Left lobe of liver (tissue), 2 donors: ENCODE data around the gene PIGBOS1. TPM values are rescaled to one million over a fixed set of nuclear protein-coding genes. Genes with fewer than 3 reads are reported as not detected.

Experiments
- ATAC-seq: fragments of 200-7000 bp; cut with Tn5 transposase; one replicate; pipeline ENCODE4 v1.9.1; 2020; ENCODE audit warnings: mild to moderate bottlenecking, moderate library complexity
- DNase-seq: peaks from one replicate; pipeline ENCODE4 v3.0.0-alpha.2; 2020; ENCODE audit warnings: low spot score
- total RNA-seq: library from RNA; stranded (reverse); gene quantifications from one replicate; pipeline ENCODE4 v1.2.1, GENCODE V29; 2021
- donor health status: DM: no; HTN: no; CAD: no; lungs with moderate emphysema.
- donor health status: DM: no; HTN: yes; CAD: no.

The PIGBOS1 gene
- total RNA-seq, 1 donor from 2014 or later: 7.0 TPM

GRCh38 chr15:55270291-55270690 is 48.6 kb downstream of the PIGBOS1 start:
- ATAC-seq (no peak), DNase-seq (no peak)

GRCh38 chr15:55268176-55268695 is 50.7 kb downstream of the PIGBOS1 start:
- ATAC-seq (no peak), DNase-seq (no peak)

- peak; percentile 38 for ATAC-seq
- no peak for DNase-seq
These were observed 51.3 kb downstream of the PIGBOS1 start for GRCh38 chr15:55267401-55268175.

Other genes with a start within 250 kb of the PIGBOS1 start
- gene RSL24D1, start 122.2 kb downstream of the PIGBOS1 start, total RNA-seq: 14.2 TPM
- gene RAB27A, start 29.3 kb downstream of the PIGBOS1 start, total RNA-seq: 16.7 TPM
- gene PIGB, start 99 bp upstream of the PIGBOS1 start, total RNA-seq: 5.4 TPM
- gene CCPG1, start 89.2 kb upstream of the PIGBOS1 start, total RNA-seq: 60.2 TPM
- 0.60 TPM for gene PIERCE2, start 89.4 kb upstream of the PIGBOS1 start, total RNA-seq
- gene DNAAF4, start 189.1 kb upstream of the PIGBOS1 start, total RNA-seq: not detected